HG03432 (cell line): Measurements from ENCODE around the gene MDC1.

Experiments used
- ATAC-seq: cut with Tn5 transposase; IDR thresholded peaks from one replicate; pipeline ENCODE4 v1.9.1; 2021; ENCODE audit warnings: mild to moderate bottlenecking, moderate library complexity; ENCODE audit not compliant: unreplicated experiment

The MDC1 gene

GRCh38 chr6:30748851-30749540 is 31.9 kb upstream of the MDC1 start:
- ATAC-seq = no peak

- ATAC-seq = no peak
Measured at GRCh38 chr6:30747902-30748769, 31.1 kb upstream of the MDC1 start.

- no peak for ATAC-seq
Measured at GRCh38 chr6:30747300-30747687, 30.2 kb upstream of the MDC1 start.

GRCh38 chr6:30744054-30744805 is 27.1 kb upstream of the MDC1 start, which contains the start of gene IER3:
Gene IER3, minus strand, starts transcription at chr6:30744547. Its CDS starts 29 bp downstream, at chr6:30744518.
- peak; percentile 33 for ATAC-seq

- ATAC-seq = peak; percentile 5
Measured at GRCh38 chr6:30743099-30744053, 26.3 kb upstream of the MDC1 start.

GRCh38 chr6:30742316-30743098 is 25.4 kb upstream of the MDC1 start, which contains the start of gene FLOT1:
Gene FLOT1, minus strand, starts transcription at chr6:30742687. Its CDS starts 498 bp downstream, at chr6:30742189.
- peak; percentile 76 for ATAC-seq

GRCh38 chr6:30741789-30742315 is 24.8 kb upstream of the MDC1 start:
- peak; percentile 3 for ATAC-seq

GRCh38 chr6:30741063-30741779 is 24.1 kb upstream of the MDC1 start:
- no peak for ATAC-seq

- ATAC-seq = no peak
Measured at GRCh38 chr6:30740540-30740870, 23.4 kb upstream of the MDC1 start.

GRCh38 chr6:30738532-30738931 is 21.5 kb upstream of the MDC1 start:
- no peak for ATAC-seq

GRCh38 chr6:30735668-30736314 is 18.7 kb upstream of the MDC1 start:
- ATAC-seq = peak; percentile 42

- ATAC-seq = no peak
Measured at GRCh38 chr6:30732237-30732943, 15.3 kb upstream of the MDC1 start.

GRCh38 chr6:30730601-30731435 is 13.7 kb upstream of the MDC1 start:
- peak; percentile 73 for ATAC-seq

- ATAC-seq = no peak
Measured at GRCh38 chr6:30727920-30728553, 11.0 kb upstream of the MDC1 start.

GRCh38 chr6:30726506-30727413 is 9.7 kb upstream of the MDC1 start:
- ATAC-seq = no peak
